Natural killer cell (primary cell): ENCODE results near the gene M1AP. TPM values are rescaled to one million over a fixed set of nuclear protein-coding genes. Genes with fewer than 3 reads are reported as not detected.

ENCODE experiments used
- ATAC-seq, 3 donors: fragments of 150-1000 bp in 2 of 3; fragments of 200-7000 bp in 1 of 3; cut with Tn5 transposase; 1 replicate in 1 of 3; 2 replicates in 2 of 3; pipeline ENCODE4 v1.10.0; 2021; ENCODE audit warnings: mild to moderate bottlenecking in 2 of 3, moderate library complexity in 2 of 3
- DNase-seq, 2 donors: peaks; one replicate each; pipeline versions ENCODE4 v3.0.0 to v3.0.0-alpha.2; 2013 to 2021; ENCODE audit warnings: mixed read lengths in 1 of 2
- H3K27ac ChIP-seq: one replicate; pipeline ENCODE4 v1.5.1; 2013; ENCODE audit warnings: mild to moderate bottlenecking, low read length
- H3K27me3 ChIP-seq: one replicate; pipeline ENCODE4 v1.6.1; 2013; ENCODE audit warnings: low read length; ENCODE audit not compliant: control insufficient read depth, insufficient read depth
- H3K36me3 ChIP-seq: one replicate; pipeline ENCODE4 v1.6.1; 2013; ENCODE audit warnings: low read length; ENCODE audit not compliant: control insufficient read depth, insufficient read depth
- H3K4me1 ChIP-seq: one replicate; pipeline ENCODE4 v1.6.1; 2013; ENCODE audit warnings: low read length; ENCODE audit not compliant: control insufficient read depth, insufficient read depth
- H3K4me3 ChIP-seq: one replicate; pipeline ENCODE4 v1.5.1; 2013; ENCODE audit warnings: low read length
- H3K9me3 ChIP-seq: one replicate; pipeline ENCODE4 v1.6.1; 2013; ENCODE audit warnings: low read length; ENCODE audit not compliant: control insufficient read depth, insufficient read depth
- H3K27ac Mint-ChIP-seq, 2 donors: one replicate each; pipeline ENCODE4 v1.8.0; 2022; ENCODE audit warnings: mild to moderate bottlenecking in 2 of 2, mixed read lengths in 2 of 2, moderate library complexity in 1 of 2
- H3K27me3 Mint-ChIP-seq, 2 donors: one replicate each; pipeline ENCODE4 v1.8.0; 2022; ENCODE audit warnings: low read depth in 2 of 2, mixed read lengths in 2 of 2
- H3K36me3 Mint-ChIP-seq: one replicate; pipeline ENCODE4 v1.8.0; 2022; ENCODE audit warnings: mixed read lengths
- H3K4me1 Mint-ChIP-seq, 2 donors: one replicate each; pipeline ENCODE4 v1.8.0; 2022; ENCODE audit warnings: mixed read lengths in 2 of 2
- H3K4me3 Mint-ChIP-seq: one replicate; pipeline ENCODE4 v1.8.0; 2022; ENCODE audit warnings: mild to moderate bottlenecking, moderate library complexity, mixed read lengths
- H3K9me3 Mint-ChIP-seq, 2 donors: one replicate each; pipeline ENCODE4 v1.8.0; 2022; ENCODE audit warnings: mixed read lengths in 2 of 2
- CTCF ChIP-seq: fragments of 200-600 bp; IDR thresholded peaks from one replicate; pipeline ENCODE4 v1.8.0; 2022; ENCODE audit warnings: antibody characterized with exemption
- WGBS: methylation state at CpG from one replicate; pipeline ENCODE4 v1.1.7; 2013; ENCODE audit warnings: missing lambda C conversion rate; ENCODE audit not compliant: insufficient coverage; 5-methylcytosine and 5-hydroxymethylcytosine counted together
- intact Hi-C: fragments of 100-400 bp; cut with micrococcal nuclease; formaldehyde crosslinking; loops from one replicate; pipeline ENCODE4 v1.14.2; 2022
- total RNA-seq, 4 donors: library from RNA; stranded (reverse); fragments of 120-200 nt in 1 of 4; gene quantifications; one replicate each; pipeline versions ENCODE4 v1.2.3 to v1.2.4, GENCODE V29; 2013 to 2022

Gene M1AP
- total RNA-seq, 3 donors from 2014 or later (not counting 1 experiment from before 2014, with no cell fraction given): not detected

- peaks cover 6% of the 10 kb centered on the region for H3K36me3 ChIP-seq
- H3K4me3 ChIP-seq: peak overlapping the region; percentile 70
- Mint-ChIP-seq H3K27me3 (peaks cover 17 to 21% of the 10 kb centered on the region in 2 donors), H3K4me3 (peak overlapping the region; percentile 92), H3K36me3 (no peaks in the 10 kb centered on the region), H3K4me1 (peaks cover 7 to 36% of the 10 kb centered on the region in 2 donors), H3K9me3 (no peaks in the 10 kb centered on the region), H3K27ac (peak overlapping the region; percentile 80 to 89)
- no peak for TF ChIP-seq CTCF
- no peaks in the 10 kb centered on the region for H3K9me3 ChIP-seq
- ATAC-seq (peak; percentile 52 to 64 (median 57)), DNase-seq (peak; percentile 39 to 62)
- under 1% methylated on average over 58 of the region's 58 CpGs for WGBS
- H3K4me1 ChIP-seq: peaks cover 24% of the 10 kb centered on the region
- intact Hi-C loops: no loop called here
- peaks cover 5% of the 10 kb centered on the region for H3K27me3 ChIP-seq
- H3K27ac ChIP-seq: peak overlapping the region; percentile 66
Measured at GRCh38 chr2:74554820-74555531, 93.2 kb downstream of the M1AP start.

GRCh38 chr2:74553892-74554819, 94.0 kb downstream of the M1AP start, which contains the start of the genes DOK1 and LOXL3:
Gene DOK1, plus strand, starts transcription at chr2:74554720. Its CDS starts 35 bp downstream, at chr2:74554755.
Gene LOXL3, minus strand, starts transcription at chr2:74553942. Its CDS starts 1,308 bp downstream, at chr2:74552634.
- intact Hi-C loops: no loop called here
- peak within 1 kb of the TSS; percentile 70 for H3K4me3 ChIP-seq
- H3K27ac ChIP-seq: peak within 1 kb of the TSS; percentile 66
- H3K27me3 ChIP-seq: peaks cover 12% of the 10 kb centered on the region
- H3K4me3 Mint-ChIP-seq: peak within 1 kb of the TSS; percentile 92
- H3K36me3 ChIP-seq: peaks cover 6% of the 10 kb centered on the region
- TF ChIP-seq CTCF: no peak
- DNase-seq: peak; percentile 78 to 88
- H3K36me3 Mint-ChIP-seq: no peaks in the 10 kb centered on the region
- H3K9me3 Mint-ChIP-seq: no peaks in the 10 kb centered on the region
- WGBS: under 1% methylated on average over 73 of the region's 73 CpGs
- H3K27me3 Mint-ChIP-seq: peaks cover 25 to 28% of the 10 kb centered on the region in 2 donors
- peaks cover 7 to 36% of the 10 kb centered on the region in 2 donors for H3K4me1 Mint-ChIP-seq
- ATAC-seq: peak; percentile 78 to 84 (median 81)
- peaks cover 31% of the 10 kb centered on the region for H3K4me1 ChIP-seq
- peak within 1 kb of the TSS; percentile 80 to 89 for H3K27ac Mint-ChIP-seq
- no peaks in the 10 kb centered on the region for H3K9me3 ChIP-seq

GRCh38 chr2:74552914-74553811, 95.0 kb downstream of the M1AP start:
- peak overlapping the region; percentile 66 for H3K27ac ChIP-seq
- no peak for ATAC-seq
- Mint-ChIP-seq H3K27me3 (peaks cover 30 to 32% of the 10 kb centered on the region in 2 donors), H3K4me3 (peak overlapping the region; percentile 75), H3K27ac (peak overlapping the region; percentile 80 to 89), H3K4me1 (peaks cover 10 to 36% of the 10 kb centered on the region in 2 donors), H3K9me3 (no peaks in the 10 kb centered on the region), H3K36me3 (no peaks in the 10 kb centered on the region)
- H3K4me3 ChIP-seq: no peak overlapping the region
- no peak for TF ChIP-seq CTCF
- intact Hi-C loops: no loop called here
- H3K36me3 ChIP-seq: peaks cover 6% of the 10 kb centered on the region
- H3K27me3 ChIP-seq: peaks cover 17% of the 10 kb centered on the region
- H3K9me3 ChIP-seq: no peaks in the 10 kb centered on the region
- peaks cover 38% of the 10 kb centered on the region for H3K4me1 ChIP-seq
- WGBS: 88% methylated on average over 27 of the region's 27 CpGs
- peak in 1 of 2 donors; percentile 27 for DNase-seq
